GM23248 (cell line): ENCODE measurements around the gene ABHD4.

Experiments
- EZH2 ChIP-seq: fragments of 200-600 bp; sonication (generic); IDR thresholded peaks from 2 replicates; pipeline ENCODE4 v1.6.1; 2018; ENCODE audit warnings: antibody characterized with exemption, mild to moderate bottlenecking; ENCODE audit not compliant: insufficient read depth, poor library complexity, severe bottlenecking
- EZH2phosphoT487 ChIP-seq: fragments of 200-600 bp; sonication (generic); IDR thresholded peaks from 2 replicates; pipeline ENCODE4 v1.6.1; 2018; ENCODE audit warnings: antibody characterized with exemption, moderate library complexity, mild to moderate bottlenecking, low read depth; ENCODE audit not compliant: insufficient read depth

DNA sequence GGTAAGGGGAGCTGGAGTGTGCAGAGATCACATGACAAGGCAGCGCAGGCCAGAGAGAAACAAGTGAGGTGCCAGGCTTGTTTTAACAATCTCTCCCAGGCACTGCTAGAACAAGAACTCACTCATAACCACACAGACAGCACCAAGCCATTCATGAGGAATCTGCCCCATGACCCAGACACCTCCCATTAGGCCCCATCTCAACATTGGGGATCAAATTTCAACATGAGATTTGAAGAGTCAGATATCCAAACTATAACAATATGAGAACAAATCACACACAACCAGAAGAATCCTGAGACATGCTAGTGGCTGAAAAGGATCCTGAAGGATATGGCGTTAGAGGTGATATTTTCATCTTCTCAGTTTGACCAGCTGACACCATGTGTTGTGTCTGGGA lies 24.2 kb downstream of the ABHD4 start:
- TF ChIP-seq EZH2phosphoT487: no peak
- no peak for TF ChIP-seq EZH2
